ENCODE results near the gene PKD1L1.

PKD1L1 gene

DNA sequence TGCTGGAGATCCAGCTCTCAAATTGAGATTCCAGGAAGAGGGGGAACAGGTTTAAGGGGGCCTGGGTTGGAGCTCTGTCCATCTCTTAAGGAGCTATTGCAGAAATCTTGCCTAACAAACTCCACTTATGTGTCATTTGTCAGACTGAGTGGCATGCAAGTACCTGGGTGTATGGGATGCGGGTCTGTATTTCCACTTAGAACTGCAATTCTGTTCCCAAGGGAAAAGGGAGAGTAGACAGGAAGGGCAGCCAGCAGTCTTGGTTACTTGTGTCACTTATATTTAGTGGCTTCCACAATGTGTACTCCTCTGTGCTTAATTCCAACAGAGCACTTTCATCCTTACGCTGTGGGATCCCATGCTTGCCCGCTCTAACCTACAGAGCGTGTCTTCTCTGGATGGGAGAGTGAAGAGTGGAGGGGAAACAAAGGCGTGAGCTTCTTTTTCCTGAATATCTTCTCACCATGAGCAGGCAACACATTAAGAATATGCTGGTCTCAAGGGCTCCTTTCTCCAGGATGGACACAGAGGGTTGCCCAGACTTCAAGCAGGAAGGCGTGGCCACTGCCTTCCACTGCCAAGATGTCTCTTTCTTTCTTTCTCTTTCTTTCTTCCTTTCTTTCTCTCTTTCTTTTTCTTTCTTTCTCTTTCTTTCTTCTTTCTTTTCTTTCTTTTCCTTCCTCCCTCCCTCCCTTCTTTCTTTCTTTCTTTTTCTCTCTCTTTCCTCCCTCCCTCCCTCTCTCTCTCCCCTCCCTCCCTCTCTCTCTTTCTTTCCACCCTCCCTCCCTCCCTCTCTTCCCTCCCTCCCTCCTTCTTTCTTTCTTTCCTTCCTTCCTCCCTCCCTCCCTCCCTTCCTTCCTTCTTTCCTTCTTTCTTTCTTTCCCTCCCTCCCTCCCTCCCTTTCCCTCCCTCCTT is 212.6 kb downstream of the PKD1L1 start:
- DNase-seq (ENCODE audit: low read depth in 2 of 2), result no peak

DNA sequence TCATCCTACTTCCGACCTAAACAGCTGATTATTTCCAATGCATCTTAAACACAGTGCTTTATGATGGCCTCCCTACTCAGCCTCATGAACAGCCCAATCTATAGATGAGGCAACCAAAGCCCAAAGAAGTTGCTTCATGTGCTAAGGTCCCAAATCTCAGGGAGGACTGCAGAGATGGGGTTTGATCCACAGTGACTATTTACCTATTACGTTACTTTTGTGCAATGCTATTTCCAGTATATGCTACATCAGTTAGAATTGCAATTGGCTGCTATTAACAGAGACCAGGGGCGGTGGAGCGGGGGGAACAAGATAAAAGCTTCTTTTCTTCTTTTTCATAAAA is 213.3 kb downstream of the PKD1L1 start:
- no peak for DNase-seq (ENCODE audit: low read depth in 2 of 2)

DNA sequence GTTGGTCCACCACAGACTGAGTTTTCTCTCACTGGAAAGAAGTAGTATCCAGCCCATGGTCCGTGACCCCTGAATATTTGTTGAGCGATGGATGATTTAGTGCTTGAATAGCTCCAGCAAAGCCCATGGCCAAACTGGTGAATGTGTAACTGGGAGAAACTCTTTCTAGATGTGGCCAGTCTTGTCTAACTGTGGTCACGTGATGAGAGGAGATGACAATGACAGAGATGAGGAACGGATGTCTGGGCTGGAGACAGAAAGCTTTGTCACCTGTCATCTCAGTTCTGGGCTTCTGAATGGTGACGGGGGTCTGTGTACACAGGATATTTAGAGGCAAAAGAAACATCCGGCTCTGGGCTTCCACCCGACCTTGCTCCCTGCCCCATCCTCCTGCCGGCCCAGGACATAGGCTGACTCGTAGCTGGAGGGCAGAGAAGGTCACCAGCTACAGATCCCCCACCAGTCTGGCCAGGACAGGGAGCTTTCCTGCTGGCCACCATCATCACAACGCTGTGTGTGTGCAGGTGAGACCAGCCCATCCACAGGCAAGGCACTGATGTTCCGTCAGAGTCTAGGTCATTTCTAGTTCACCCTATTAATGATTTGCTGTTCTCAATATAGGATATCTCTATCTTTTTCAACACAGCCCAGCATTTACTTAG is 213.8 kb downstream of the PKD1L1 start:
- DNase-seq (ENCODE audit: low read depth in 2 of 2), result no peak

DNA sequence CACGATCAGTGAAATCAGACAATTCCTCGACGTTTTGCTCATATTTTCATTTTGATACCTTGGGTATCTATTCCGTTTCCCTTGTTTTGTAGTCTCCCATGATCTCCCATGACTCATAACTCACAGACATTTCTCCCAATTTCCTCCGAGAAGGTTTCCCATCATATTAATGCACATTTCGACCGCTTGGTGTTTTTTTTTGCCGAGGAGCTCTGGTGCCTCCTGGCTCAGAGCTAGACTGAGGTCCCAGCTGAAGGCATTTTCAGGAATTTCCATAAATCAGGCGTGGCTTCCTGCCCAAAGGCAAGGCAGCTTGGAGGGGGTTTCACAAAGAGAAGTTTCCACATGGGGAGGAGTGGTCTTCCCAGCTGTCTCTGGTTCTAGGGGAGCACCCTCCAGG is 218.1 kb downstream of the PKD1L1 start:
- DNase-seq (ENCODE audit: low read depth in 2 of 2), result no peak

DNA sequence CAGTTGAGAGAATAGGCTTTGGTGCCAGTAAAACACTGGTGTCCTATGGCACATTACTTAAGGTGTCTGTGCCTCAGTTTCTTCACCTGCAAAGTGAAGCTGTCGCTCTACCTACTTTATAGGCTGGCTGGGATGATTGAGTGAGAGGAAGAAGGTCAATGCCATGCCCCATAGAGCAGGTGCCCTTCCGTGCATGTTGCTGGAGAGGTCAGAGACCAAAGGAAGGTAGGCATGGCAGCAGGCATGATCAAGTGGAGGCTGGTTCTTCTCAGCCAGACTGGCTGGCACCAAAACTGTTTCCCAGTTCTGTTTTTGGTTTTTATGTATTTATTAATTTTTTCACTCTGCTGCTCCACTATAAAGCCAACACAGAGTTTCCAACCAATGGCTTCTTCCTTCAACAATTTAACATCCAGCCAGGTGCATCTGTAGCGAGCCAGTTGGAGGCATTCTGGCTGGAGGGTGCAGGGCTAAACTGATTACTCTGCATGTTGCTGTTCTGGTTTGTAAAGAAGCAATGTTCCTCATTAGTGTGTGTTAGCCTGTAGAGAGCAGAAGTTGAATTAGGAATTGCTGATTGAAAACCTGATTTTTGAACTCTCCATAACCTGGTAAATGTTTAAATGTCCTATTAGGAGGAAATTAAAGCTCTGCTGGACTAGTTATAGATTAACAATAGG is 222.1 kb downstream of the PKD1L1 start:
- no peak for DNase-seq (ENCODE audit: low read depth in 2 of 2)

DNA sequence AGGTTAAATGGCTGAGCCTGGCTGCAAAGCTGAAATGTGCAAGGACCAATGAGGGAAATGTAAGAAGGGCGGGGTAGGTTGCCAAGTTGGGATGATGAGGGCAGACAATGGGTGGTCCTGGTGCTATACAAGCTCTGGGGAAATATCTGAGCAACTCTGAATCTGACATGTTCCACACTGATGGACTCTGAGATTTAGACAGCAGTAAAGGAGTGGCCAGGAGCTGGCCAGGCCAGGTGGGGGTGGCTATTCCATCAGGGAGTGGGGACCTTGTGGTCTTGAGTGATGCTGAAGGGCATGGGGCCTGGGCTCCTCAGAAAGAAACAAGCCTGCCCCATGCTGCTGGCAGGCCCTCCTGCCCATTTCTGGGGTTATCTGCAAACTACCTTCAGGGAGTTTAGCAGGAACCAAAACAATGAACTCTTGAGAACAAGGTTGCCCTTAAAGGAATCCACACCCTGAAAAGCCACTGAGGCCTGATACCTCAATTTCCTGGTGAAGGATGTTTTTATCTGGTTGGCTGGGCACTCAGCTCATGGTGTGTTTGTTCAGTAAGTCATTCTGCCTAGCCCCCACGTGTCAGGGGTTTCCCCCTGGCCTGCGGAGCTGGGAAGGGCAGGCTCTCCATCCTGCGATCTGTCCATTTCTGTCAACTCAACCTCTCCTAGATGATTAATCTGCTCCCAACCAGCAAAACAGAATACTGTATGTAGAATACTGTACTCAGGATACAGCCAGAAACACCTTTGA is 223.1 kb downstream of the PKD1L1 start:
- DNase-seq (ENCODE audit: low read depth in 2 of 2), result no peak
